Transverse colon (tissue), 4 donors: ENCODE measurements around the gene ORC5. TPM values are rescaled to one million over a fixed set of nuclear protein-coding genes. Genes with fewer than 3 reads are reported as not detected.

Source experiments
- DNase-seq: peaks from one replicate; pipeline ENCODE4 v3.0.0-alpha.2; 2019
- H3K27ac ChIP-seq, 4 donors: fragments of 200-600 bp; sonication (generic); 2 replicates each; pipeline ENCODE4 v1.5.1; 2016 to 2018; ENCODE audit warnings: inconsistent platforms in 4 of 4
- H3K27me3 ChIP-seq: fragments of 200-600 bp; sonication (generic); 2 replicates; pipeline ENCODE4 v1.5.1; 2017; ENCODE audit warnings: inconsistent platforms
- H3K36me3 ChIP-seq, 4 donors: fragments of 200-600 bp; sonication (generic); 2 replicates each; pipeline ENCODE4 v1.5.1; 2017 to 2019; ENCODE audit warnings: inconsistent platforms in 4 of 4
- H3K4me1 ChIP-seq, 4 donors: fragments of 200-600 bp; sonication (generic); 2 replicates each; pipeline ENCODE4 v1.5.1; 2017 to 2020; ENCODE audit warnings: inconsistent platforms in 4 of 4
- H3K4me3 ChIP-seq, 4 donors: fragments of 200-600 bp; sonication (generic); 1 replicate in 1 of 4; 2 replicates in 3 of 4; pipeline versions ENCODE4 v1.5.1 to v1.6.1; 2017 to 2019; ENCODE audit warnings: inconsistent platforms in 4 of 4
- H3K9me3 ChIP-seq, 2 donors: fragments of 200-600 bp; sonication (generic); 2 replicates each; pipeline ENCODE4 v1.5.1; 2017 to 2019; ENCODE audit warnings: inconsistent platforms in 2 of 2
- CTCF ChIP-seq, 5 experiments: fragments of 200-600 bp in 3 of 5; fragments of 450-650 bp in 2 of 5; sonication (generic) in 3 of 5; IDR thresholded peaks; 1 replicate in 2 of 5; 2 replicates in 3 of 5; pipeline ENCODE4 v1.5.1; 2016 to 2017; ENCODE audit warnings: antibody characterized with exemption in 5 of 5, inconsistent platforms in 3 of 5, mild to moderate bottlenecking in 2 of 5, moderate library complexity in 1 of 5
- EP300 ChIP-seq: sonication (generic); formaldehyde crosslinking; IDR thresholded peaks from one replicate; pipeline ENCODE4 v1.6.1; 2017; ENCODE audit warnings: antibody characterized with exemption, low read depth
- POLR2A ChIP-seq: fragments of 450-650 bp; IDR thresholded peaks from one replicate; pipeline ENCODE4 v1.6.1; 2016; ENCODE audit warnings: antibody characterized with exemption, mild to moderate bottlenecking, moderate library complexity
- POLR2AphosphoS5 ChIP-seq, 3 donors: sonication (generic); formaldehyde crosslinking; IDR thresholded peaks; one replicate each; pipeline ENCODE4 v1.6.1; 2016; ENCODE audit warnings: antibody characterized with exemption in 3 of 3
- WGBS, 2 donors: methylation state at CpG; one replicate each; pipeline ENCODE4 v1.1.5; 2018; ENCODE audit warnings: low coverage in 1 of 2; 5-methylcytosine and 5-hydroxymethylcytosine counted together
- in situ Hi-C, 4 donors: fragments of 200-750 bp; cut with MboI; loops; one replicate each; pipeline versions ENCODE4 v1.15.0 to v1.15.1; 2017; ENCODE audit warnings: low sequenced_read_pairs in 3 of 4, low pct_ligation_motif_present in 1 of 4, low pct_unique_long_range_greater_than_20kb in 1 of 4
- intact Hi-C: fragments of 100-400 bp; cut with DNase I; formaldehyde crosslinking; loops from one replicate; pipeline ENCODE4 v1.15.1; 2023; ENCODE audit warnings: low total_unique reads
- total RNA-seq, 4 donors: library from RNA; depleted of rRNA; stranded (reverse); fragments of >200 nt; gene quantifications; one replicate each; pipeline ENCODE4 v1.1.0, GENCODE V29; 2016

The ORC5 gene
- total RNA-seq, 4 donors from 2014 or later, result 9.0 to 18.7 (median 11.3) TPM

- Histone ChIP-seq H3K36me3 (no peaks in the 10 kb centered on the region), H3K27me3 (peaks cover 10% of the 10 kb centered on the region), H3K4me3 (no peak overlapping the region), H3K9me3 (no peaks in the 10 kb centered on the region), H3K27ac (no peak overlapping the region), H3K4me1 (no peaks in the 10 kb centered on the region)
- DNase-seq, result no peak
- 57 to 63% methylated on average over 2 to 4 of the region's 4 CpGs for WGBS, 2 donors
- intact Hi-C loops (no loop called here), in situ Hi-C loops (loop anchor here in 1 of 4 donors (25.0 kb wide), 2 partner anchors 610 to 690 kb away; no protein-coding TSS in a partner anchor)
- TF ChIP-seq POLR2A (no peak), CTCF (IDR thresholded peaks at IDR 0.05) (peak in 1 of 5 experiments; percentile 9)
Measured at GRCh38 chr7:104252409-104253134, 44.8 kb upstream of the ORC5 start.

GRCh38 chr7:104242638-104243037, 34.8 kb upstream of the ORC5 start:
- Histone ChIP-seq H3K27ac (no peak overlapping the region), H3K36me3 (no peaks in the 10 kb centered on the region), H3K27me3 (peaks cover 9% of the 10 kb centered on the region), H3K4me3 (no peak overlapping the region), H3K4me1 (no peaks in the 10 kb centered on the region), H3K9me3 (no peaks in the 10 kb centered on the region)
- DNase-seq, result no peak
- WGBS, 2 donors, result 40 to 64% methylated on average over 3 of the region's 3 CpGs
- in situ Hi-C loops, result loop anchor here in 2 of 4 donors (25.0 kb wide), 1 partner anchor 595 kb away; no protein-coding TSS in a partner anchor
- TF ChIP-seq POLR2A (no peak), POLR2AphosphoS5 (IDR thresholded peaks at IDR 0.05) (no peak), EP300 (no peak), CTCF (IDR thresholded peaks at IDR 0.05) (no peak)
- intact Hi-C loops, result no loop called here

GRCh38 chr7:104241538-104242209, 33.9 kb upstream of the ORC5 start:
- H3K27me3 ChIP-seq, result peaks cover 9% of the 10 kb centered on the region
- WGBS, 2 donors, result 85% methylated on average over 2 to 4 of the region's 4 CpGs
- H3K4me3 ChIP-seq, result no peak overlapping the region
- no peaks in the 10 kb centered on the region for H3K9me3 ChIP-seq
- no peaks in the 10 kb centered on the region for H3K4me1 ChIP-seq
- DNase-seq, result no peak
- TF ChIP-seq EP300, result no peak
- TF ChIP-seq POLR2A, result no peak
- TF ChIP-seq CTCF (IDR thresholded peaks at IDR 0.05), result no peak
- TF ChIP-seq POLR2AphosphoS5 (IDR thresholded peaks at IDR 0.05), result no peak
- H3K36me3 ChIP-seq, result no peaks in the 10 kb centered on the region
- H3K27ac ChIP-seq, result no peak overlapping the region
- intact Hi-C loops (no loop called here), in situ Hi-C loops (loop anchor here in 2 of 4 donors (25.0 kb wide), 1 partner anchor 596 kb away; no protein-coding TSS in a partner anchor)

- peaks cover 9% of the 10 kb centered on the region for H3K27me3 ChIP-seq
- TF ChIP-seq CTCF (IDR thresholded peaks at IDR 0.05) (no peak), EP300 (no peak), POLR2A (no peak), POLR2AphosphoS5 (IDR thresholded peaks at IDR 0.05) (no peak)
- no peak overlapping the region for H3K4me3 ChIP-seq
- intact Hi-C loops (no loop called here), in situ Hi-C loops (loop anchor here in 2 of 4 donors (25.0 kb wide), 1 partner anchor 596 kb away; no protein-coding TSS in a partner anchor)
- no peaks in the 10 kb centered on the region for H3K4me1 ChIP-seq
- DNase-seq, result no peak
- no peaks in the 10 kb centered on the region for H3K36me3 ChIP-seq
- no peaks in the 10 kb centered on the region for H3K9me3 ChIP-seq
- H3K27ac ChIP-seq, result no peak overlapping the region
- WGBS, 2 donors, result 85 to 89% methylated on average over 3 of the region's 3 CpGs
Measured at GRCh38 chr7:104241135-104241534, 33.3 kb upstream of the ORC5 start.
